HPDE6-E6E7 (cell line): ENCODE results near the gene MTURN.
"Not testable (repeated sequence)": the region's sequence is repeated elsewhere in the genome, so short reads cannot be mapped to it uniquely, and the experiment has no call there.

Experiments
- DNase-seq: peaks from one replicate; pipeline ENCODE4 v3.0.0; 2011; ENCODE audit warnings: missing footprints; ENCODE audit errors: extremely low spot score

Gene MTURN

GRCh38 chr7:30134611-30135300 lies at the start of gene MTURN:
MTURN (plus strand) TSS chr7:30134986; CDS start chr7:30135137, 151 bp downstream.
- peak; percentile 96 for DNase-seq

DNA sequence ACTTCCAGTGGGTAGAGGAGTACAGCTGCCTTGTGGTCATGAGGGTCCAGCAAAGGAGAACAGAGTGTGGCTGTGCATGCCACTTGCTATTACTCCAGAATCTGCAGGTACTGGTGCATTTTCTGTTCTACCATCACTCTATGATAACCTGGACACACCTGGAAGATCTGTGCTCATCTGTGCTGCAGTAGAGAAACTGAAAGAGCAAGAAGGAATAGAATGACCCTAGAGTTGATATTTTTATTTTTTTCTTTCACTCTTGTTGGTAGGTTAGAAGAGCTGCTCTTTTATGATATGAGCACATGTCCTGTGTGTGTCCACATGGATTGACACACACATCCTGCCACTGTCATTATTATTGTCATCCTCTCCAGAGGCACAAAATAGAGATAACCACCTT lies 48.3 kb upstream of the MTURN start:
- DNase-seq, result no peak

DNA sequence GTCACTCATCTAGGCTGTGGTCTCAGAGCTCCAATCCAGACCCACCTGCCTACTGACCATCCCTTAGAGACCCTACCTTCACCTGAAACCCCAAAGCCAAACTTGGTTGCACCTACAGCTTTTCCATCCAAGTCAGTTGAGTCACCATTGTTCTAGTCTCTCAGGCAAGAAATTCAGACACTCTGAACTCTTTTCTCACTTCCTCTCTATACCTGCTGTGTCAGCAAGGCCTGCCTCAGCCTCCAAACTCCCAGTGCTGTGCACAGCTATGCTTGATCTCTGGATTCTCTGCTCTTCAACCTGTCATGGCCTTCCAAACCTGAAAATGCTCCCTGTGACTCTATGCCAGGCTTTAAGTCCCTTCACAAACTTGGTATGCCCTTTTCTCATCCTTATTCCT lies 47.4 kb upstream of the MTURN start:
- no peak for DNase-seq

DNA sequence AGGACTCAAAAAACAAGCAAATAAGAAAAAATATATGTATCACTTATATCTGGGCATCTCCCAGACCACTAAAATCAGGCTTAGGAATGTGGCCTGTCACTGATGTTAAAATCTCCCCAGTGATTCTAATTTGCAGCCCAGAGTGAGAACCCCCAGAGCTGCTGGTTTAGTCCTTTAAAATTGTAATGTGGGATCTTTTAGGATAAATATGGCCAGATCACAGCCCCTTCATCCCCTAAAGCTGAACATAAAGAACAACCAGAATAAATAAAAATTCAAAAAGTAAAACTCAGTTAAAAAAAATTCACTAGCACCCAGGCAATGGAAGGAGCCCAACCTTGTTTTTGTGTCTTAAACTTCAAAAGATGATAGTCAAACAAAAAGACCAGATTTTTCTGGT lies 46.4 kb upstream of the MTURN start:
- DNase-seq, result no peak

- DNase-seq, result no peak
Measured at GRCh38 chr7:30090111-30090510, 44.7 kb upstream of the MTURN start.

GRCh38 chr7:30091491-30091912 lies 43.3 kb upstream of the MTURN start:
- peak; percentile 22 for DNase-seq

DNA sequence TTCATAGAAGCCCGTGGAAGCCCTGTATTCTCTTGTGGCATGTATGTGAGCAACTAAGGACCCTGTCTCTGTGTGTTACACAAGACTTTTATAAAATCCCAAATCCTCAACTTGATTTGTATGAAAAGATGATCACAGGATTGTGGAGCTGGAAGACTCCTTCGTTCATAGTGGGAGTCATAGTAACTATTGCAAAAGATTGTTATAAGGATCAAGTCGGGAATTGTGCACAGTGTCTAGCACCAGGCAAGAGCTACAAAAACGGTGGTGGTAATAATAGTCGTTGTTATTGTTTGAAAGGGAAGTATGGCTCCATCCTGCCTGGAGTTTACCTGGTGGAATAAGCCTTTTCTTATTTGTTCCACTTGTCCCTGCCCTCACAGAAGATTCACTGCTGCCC lies 42.8 kb upstream of the MTURN start:
- DNase-seq, result no peak

DNA sequence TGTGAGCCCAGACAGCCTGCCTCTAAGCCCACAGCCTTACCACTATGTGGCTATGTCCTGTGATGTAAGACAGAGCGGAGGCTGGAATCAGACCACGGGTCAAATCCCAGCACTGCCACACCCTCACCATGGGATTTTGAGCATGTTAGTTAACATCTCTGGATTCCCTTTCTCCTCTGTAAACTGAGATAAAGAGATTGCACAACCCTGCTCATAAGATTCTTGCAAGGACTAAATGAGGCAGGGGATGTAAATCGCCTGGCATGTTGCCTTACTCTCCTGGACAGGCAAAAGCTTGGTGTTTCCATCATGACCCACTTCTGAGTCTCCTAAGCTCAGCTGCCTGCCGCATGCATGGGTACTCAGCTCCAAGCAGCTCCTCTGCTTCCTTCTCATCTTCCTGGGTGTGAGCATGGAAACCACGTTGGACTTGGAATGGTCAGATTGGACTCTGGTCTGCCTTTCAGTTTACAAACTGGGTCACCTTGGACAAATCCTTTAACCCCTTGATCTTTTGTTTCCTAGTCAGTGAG lies 41.3 kb upstream of the MTURN start:
- no peak for DNase-seq

GRCh38 chr7:30098599-30098998 lies 36.2 kb upstream of the MTURN start:
- DNase-seq, result not testable (repeated sequence)

GRCh38 chr7:30102281-30102680 lies 32.5 kb upstream of the MTURN start:
- no peak for DNase-seq

- DNase-seq, result no peak
Measured at GRCh38 chr7:30104157-30104556, 30.6 kb upstream of the MTURN start.

DNA sequence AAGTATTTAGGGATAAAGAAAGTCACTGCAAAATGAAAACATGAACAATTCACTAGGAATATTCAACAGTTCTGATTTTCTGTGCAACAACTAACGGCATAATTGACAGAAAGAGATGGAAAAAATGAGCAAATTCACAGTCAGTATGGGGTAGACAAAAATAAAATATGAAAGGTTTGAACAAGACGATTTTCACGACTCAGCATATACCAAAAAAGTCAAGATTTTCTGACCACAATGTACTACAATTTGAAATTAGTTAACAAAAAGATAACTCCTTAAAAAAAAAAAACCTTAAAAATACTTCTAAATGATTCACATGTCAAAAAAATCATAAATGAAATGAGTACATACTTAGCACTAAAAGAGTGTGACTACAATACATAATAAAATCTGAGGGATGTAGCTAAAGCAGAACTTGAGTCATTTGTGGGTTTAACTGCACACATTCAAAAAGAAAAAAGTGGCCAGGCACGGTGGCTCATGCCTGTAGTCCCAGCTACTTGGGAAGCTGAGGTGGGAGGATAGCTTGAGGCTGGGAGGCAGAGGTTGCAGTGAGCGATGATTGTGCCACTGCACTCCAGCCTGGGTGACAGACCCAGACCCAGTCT lies 22.6 kb upstream of the MTURN start:
- no peak for DNase-seq

DNA sequence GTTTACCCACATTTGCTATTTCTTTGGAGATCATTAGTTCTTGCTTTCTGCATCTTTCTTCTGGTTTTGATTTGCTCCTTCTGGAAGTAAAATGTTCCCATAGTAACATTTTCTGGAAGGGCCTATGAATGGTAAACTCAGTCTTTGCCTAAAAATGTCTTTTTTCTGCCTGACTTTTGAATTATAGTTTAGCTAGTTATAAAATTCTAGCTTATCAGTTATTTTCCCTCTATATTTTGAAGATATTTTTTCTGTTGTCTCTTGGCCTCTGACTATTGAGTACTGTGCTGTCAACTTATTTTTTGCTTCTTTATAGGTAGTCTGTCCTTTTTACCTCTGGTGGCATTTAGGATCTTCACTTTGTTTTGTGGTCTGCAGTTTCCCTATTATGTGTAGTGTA lies 21.6 kb upstream of the MTURN start:
- DNase-seq, result no peak

DNA sequence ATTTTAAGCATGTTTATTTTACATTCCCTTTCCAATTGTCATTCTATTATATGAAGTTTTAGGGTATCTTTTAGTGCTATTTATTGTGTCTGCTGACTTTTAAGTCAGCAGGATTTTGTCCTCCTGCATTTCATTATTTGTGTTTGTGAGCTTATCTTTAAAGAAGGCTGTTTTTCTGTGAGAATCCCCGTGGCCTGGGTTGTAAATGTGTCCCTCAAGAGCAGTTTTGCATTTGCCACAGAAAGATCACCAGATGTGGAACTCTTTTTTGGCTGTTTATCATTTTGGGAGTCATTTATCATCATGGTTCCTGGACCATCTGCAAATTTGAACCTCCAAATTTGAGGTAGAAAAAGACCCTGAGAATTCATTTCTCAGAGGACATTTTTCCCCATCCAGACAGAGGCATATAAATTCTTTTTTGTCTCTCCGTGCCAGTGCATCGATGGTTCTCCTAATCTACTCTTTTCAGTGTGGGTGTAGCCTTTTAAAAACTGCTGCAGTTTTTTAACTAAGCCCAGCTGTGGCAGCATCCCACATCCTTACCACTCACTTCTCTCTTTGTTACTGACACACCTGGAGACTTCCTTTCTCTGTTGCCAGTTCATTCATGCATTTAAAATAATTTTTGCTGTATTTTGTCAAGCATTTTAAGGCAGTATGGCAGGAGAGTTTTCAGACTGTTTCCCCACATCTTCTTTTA lies 20.1 kb upstream of the MTURN start:
- DNase-seq, result no peak

DNA sequence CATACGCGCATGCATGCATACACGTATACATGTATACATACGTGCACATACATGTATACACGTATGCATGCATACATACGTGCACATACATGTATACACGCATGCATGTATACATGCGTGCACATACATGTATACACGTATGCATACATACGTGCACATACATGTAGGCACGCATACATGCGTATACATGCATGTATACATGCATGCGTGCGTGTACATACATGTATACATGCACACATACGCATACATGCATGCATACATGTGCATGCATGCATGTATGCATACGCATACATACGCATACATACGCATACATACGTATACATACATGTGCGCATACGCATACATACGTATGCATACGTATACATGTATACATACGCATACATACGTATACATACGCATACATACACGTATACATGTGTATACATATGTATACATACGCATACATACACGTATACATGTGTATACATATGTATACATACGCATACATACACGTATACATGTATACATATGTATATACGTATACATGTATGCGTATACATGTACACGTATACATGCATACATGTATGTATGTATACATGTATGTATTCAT lies 19.0 kb upstream of the MTURN start:
- DNase-seq, result no peak

GRCh38 chr7:30116771-30117170 lies 18.0 kb upstream of the MTURN start:
- no peak for DNase-seq

- DNase-seq, result no peak
Measured at GRCh38 chr7:30117896-30118295, 16.9 kb upstream of the MTURN start.

DNA sequence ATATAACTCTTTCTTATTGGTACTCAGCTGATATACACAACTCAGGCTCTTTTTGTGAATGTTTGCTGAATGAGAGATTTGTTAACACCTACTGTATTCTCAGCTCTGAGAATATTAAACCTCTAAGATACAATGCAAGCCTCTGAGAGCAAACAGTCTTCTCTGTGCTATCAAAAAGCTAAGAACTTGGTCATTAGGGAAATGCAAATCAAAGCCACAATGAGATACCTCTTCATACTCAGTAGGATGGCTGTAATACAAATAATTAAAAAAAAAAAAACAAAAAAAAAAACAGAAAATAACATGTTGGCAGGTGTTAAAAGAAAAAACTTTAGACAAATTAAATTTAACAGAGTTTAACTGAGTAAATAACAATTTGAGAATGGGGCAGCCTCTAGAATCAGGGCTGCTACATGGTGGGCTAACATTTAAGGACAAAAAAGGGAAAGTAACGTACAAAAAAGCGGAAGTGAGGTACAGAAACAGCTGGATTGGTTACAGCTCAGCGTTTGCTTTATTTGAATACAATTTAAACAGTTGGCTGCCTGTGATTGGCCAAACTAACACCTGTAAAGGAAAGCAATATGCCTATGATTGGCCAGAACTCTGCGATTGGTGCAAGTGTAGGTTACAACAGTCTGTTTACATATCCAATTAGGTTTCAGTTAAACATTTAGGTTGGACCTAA lies 14.8 kb upstream of the MTURN start:
- DNase-seq, result no peak

- DNase-seq, result no peak
Measured at GRCh38 chr7:30133736-30134610, 813 bp upstream of the MTURN start.

DNA sequence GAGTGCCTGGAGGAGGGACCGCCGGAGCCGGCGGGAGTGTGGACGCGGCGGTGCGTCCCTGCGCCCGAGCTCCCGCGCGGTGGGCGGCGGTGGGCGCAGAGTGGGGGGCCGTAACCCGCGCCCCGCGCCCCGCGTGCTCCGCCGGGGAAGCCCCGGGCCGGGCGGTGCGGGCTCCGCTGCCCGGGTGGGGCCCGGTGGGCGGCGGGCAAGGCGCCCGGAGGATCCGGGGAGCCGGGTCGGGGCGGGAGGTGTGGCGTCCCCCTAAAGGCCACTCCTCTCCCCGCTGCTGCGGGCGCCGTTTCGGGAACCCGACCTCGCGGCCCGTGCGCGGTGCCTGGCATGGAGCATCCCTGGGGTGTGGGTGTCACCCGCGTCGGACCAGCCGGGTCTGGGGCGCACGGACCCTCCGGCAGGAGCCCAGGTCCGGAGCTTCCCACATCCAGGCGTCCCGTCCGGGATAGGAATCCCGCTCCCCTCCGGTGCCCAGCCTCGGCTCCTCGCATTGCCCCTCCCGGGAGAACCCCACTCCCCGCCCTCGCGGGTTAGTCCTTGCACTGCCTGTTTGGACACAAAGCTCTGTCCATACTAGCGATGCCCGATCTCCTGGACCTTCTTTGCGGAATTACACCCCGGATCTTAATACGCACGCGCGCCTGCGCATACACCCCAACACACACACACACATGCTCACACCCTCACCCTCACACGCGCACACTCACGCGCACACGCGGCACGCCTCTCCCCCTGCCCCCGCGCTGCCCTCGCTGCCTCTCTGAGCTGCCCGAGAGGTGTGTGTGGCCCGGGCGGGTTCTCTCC lies 723 bp downstream of the MTURN start:
- DNase-seq, result peak; percentile 49
